Liver (tissue), 3 donors: Measurements from ENCODE around the gene SLC39A3.

Experiments
- GABPA ChIP-seq, 2 donors: IDR thresholded peaks in 1 of 2; conservative IDR thresholded peaks in 1 of 2; 2 replicates each; pipeline ENCODE4 v1.6.1; 2016; ENCODE audit warnings: antibody characterized with exemption in 2 of 2, mild to moderate bottlenecking in 1 of 2, moderate library complexity in 1 of 2
- HNF4A ChIP-seq, 2 donors: conservative IDR thresholded peaks; 2 replicates each; pipeline ENCODE4 v1.6.1; 2016; ENCODE audit warnings: antibody characterized with exemption in 2 of 2, mild to moderate bottlenecking in 2 of 2
- HNF4G ChIP-seq: IDR thresholded peaks from 2 replicates; pipeline ENCODE4 v1.6.1; 2016; ENCODE audit warnings: antibody characterized with exemption
- JUND ChIP-seq, 2 donors: IDR thresholded peaks; 2 replicates each; pipeline ENCODE4 v1.6.1; 2016; ENCODE audit warnings: antibody characterized with exemption in 2 of 2
- NR2F2 ChIP-seq: IDR thresholded peaks from 2 replicates; pipeline ENCODE4 v1.6.1; 2016; ENCODE audit warnings: antibody characterized with exemption
- ZBTB33 ChIP-seq: IDR thresholded peaks from 2 replicates; pipeline ENCODE4 v1.6.1; 2016; ENCODE audit warnings: antibody characterized with exemption
- TF ChIP-seq, protein P1 (sequence below): fragments of 150-350 bp; IDR thresholded peaks from 2 replicates; pipeline ENCODE4 v1.5.1; 2017; ENCODE audit warnings: improper control_type of control experiment, low read depth, low read length; ENCODE audit not compliant: missing input control
- TF ChIP-seq, protein P2 (sequence below): IDR thresholded peaks from 2 replicates; pipeline ENCODE4 v1.6.1; 2016; ENCODE audit warnings: antibody characterized with exemption
- donor health status: healthy.
- donor health status: healthy.

GRCh38 chr19:2703077-2703437, 36.8 kb downstream of the SLC39A3 start:
- TF ChIP-seq, protein P1, sequence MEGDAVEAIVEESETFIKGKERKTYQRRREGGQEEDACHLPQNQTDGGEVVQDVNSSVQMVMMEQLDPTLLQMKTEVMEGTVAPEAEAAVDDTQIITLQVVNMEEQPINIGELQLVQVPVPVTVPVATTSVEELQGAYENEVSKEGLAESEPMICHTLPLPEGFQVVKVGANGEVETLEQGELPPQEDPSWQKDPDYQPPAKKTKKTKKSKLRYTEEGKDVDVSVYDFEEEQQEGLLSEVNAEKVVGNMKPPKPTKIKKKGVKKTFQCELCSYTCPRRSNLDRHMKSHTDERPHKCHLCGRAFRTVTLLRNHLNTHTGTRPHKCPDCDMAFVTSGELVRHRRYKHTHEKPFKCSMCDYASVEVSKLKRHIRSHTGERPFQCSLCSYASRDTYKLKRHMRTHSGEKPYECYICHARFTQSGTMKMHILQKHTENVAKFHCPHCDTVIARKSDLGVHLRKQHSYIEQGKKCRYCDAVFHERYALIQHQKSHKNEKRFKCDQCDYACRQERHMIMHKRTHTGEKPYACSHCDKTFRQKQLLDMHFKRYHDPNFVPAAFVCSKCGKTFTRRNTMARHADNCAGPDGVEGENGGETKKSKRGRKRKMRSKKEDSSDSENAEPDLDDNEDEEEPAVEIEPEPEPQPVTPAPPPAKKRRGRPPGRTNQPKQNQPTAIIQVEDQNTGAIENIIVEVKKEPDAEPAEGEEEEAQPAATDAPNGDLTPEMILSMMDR: no peak
- TF ChIP-seq ZBTB33 (no peak), GABPA (IDR thresholded peaks at IDR 0.05 in 1 of 2, conservative IDR thresholded peaks at IDR 0.05 in 1 of 2) (no peak), HNF4A (conservative IDR thresholded peaks at IDR 0.05) (no peak), JUND (IDR thresholded peaks at IDR 0.05) (no peak), HNF4G (no peak), NR2F2 (no peak)
- TF ChIP-seq, protein P2, sequence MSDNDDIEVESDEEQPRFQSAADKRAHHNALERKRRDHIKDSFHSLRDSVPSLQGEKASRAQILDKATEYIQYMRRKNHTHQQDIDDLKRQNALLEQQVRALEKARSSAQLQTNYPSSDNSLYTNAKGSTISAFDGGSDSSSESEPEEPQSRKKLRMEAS: no peak
